Neural cell (in vitro differentiated cells): ENCODE results near the gene AIPL1. TPM values are rescaled to one million over a fixed set of nuclear protein-coding genes. Genes with fewer than 3 reads are reported as not detected.

ENCODE experiments used
- H2AFZ ChIP-seq: fragments of 200-600, 300-800 bp; sonication (generic), shearing (Covaris generic); 2 replicates; pipeline ENCODE4 v1.6.0; 2014; ENCODE audit warnings: low read depth, mild to moderate bottlenecking, antibody characterized with exemption, low read length, moderate library complexity
- H3F3A ChIP-seq: fragments of 200-600 bp; shearing (Covaris generic); 2 replicates; pipeline ENCODE4 v1.6.1; 2016; ENCODE audit warnings: mild to moderate bottlenecking, moderate library complexity, mixed read lengths, antibody characterized with exemption, low read length; ENCODE audit not compliant: insufficient read depth, poor library complexity, severe bottlenecking
- H3K27ac ChIP-seq: fragments of 200-600, 300-800 bp; sonication (generic), shearing (Covaris generic); 2 replicates; pipeline ENCODE4 v1.5.1; 2014; ENCODE audit warnings: mild to moderate bottlenecking, low read length, moderate library complexity
- H3K27me3 ChIP-seq: fragments of 300-800, 200-600 bp; sonication (generic), shearing (Covaris generic); 2 replicates; pipeline ENCODE4 v1.6.0; 2014; ENCODE audit warnings: mild to moderate bottlenecking, low read depth, low read length, moderate library complexity; ENCODE audit not compliant: insufficient read depth
- H3K36me3 ChIP-seq: fragments of 300-800, 200-600 bp; sonication (generic), shearing (Covaris generic); 2 replicates; pipeline ENCODE4 v1.5.1; 2014; ENCODE audit warnings: mild to moderate bottlenecking, antibody characterized with exemption, low read length, moderate library complexity; ENCODE audit not compliant: insufficient read depth
- H3K4me2 ChIP-seq: fragments of 300-800, 200-600 bp; sonication (generic), shearing (Covaris generic); 2 replicates; pipeline ENCODE4 v1.6.0; 2014; ENCODE audit warnings: mild to moderate bottlenecking, low read length
- H3K4me3 ChIP-seq: fragments of 300-800, 200-600 bp; sonication (generic), shearing (Covaris generic); 2 replicates; pipeline ENCODE4 v1.5.1; 2014; ENCODE audit warnings: mild to moderate bottlenecking, low read length, moderate library complexity
- H3K79me2 ChIP-seq: fragments of 200-600 bp; shearing (Covaris generic); replicated peaks from 2 replicates; pipeline ENCODE4 v1.6.0; 2014; ENCODE audit warnings: mild to moderate bottlenecking, low read length, moderate library complexity; ENCODE audit not compliant: insufficient read depth
- H3K9ac ChIP-seq: fragments of 300-800, 200-600 bp; sonication (generic), shearing (Covaris generic); 2 replicates; pipeline ENCODE4 v1.6.1; 2016; ENCODE audit warnings: mild to moderate bottlenecking, low read length, mixed read lengths
- H3K9me2 ChIP-seq: fragments of 200-600 bp; shearing (Covaris generic); 2 replicates; pipeline ENCODE4 v1.6.1; 2016; ENCODE audit warnings: mild to moderate bottlenecking, low read length, mixed read lengths; ENCODE audit not compliant: insufficient read depth
- H3K9me3 ChIP-seq: fragments of 200-600, 300-800 bp; sonication (generic), shearing (Covaris generic); 2 replicates; pipeline ENCODE4 v1.6.1; 2016; ENCODE audit warnings: mild to moderate bottlenecking, mixed run types, low read length, moderate library complexity, mixed read lengths
- H4K20me1 ChIP-seq: fragments of 200-600 bp; shearing (Covaris generic); 2 replicates; pipeline ENCODE4 v1.6.1; 2016; ENCODE audit warnings: mild to moderate bottlenecking, mixed run types; ENCODE audit not compliant: insufficient read depth
- CTCF ChIP-seq: fragments of 450-650 bp; IDR thresholded peaks from 2 replicates; pipeline ENCODE4 v1.5.1; 2014; ENCODE audit warnings: antibody characterized with exemption, mild to moderate bottlenecking, moderate library complexity; ENCODE audit not compliant: poor library complexity, severe bottlenecking
- EP300 ChIP-seq: fragments of 450-650 bp; conservative IDR thresholded peaks from 2 replicates; pipeline ENCODE4 v1.6.1; 2014; ENCODE audit warnings: antibody characterized with exemption, mild to moderate bottlenecking, moderate library complexity; ENCODE audit not compliant: poor library complexity, severe bottlenecking
- EZH2 ChIP-seq: fragments of 200-600, 300-800 bp; shearing (Covaris generic), sonication (generic); IDR thresholded peaks from 2 replicates; pipeline ENCODE4 v1.6.1; 2014; ENCODE audit warnings: antibody characterized with exemption, low read length, borderline replicate concordance, mild to moderate bottlenecking; ENCODE audit not compliant: insufficient read depth, poor library complexity, severe bottlenecking
- MXI1 ChIP-seq: fragments of 450-650 bp; conservative IDR thresholded peaks from 2 replicates; pipeline ENCODE4 v1.6.1; 2014; ENCODE audit warnings: antibody characterized with exemption, mild to moderate bottlenecking; ENCODE audit not compliant: poor library complexity, severe bottlenecking
- POLR2AphosphoS5 ChIP-seq: IDR thresholded peaks from 2 replicates; pipeline ENCODE4 v1.6.1; 2012
- RAD21 ChIP-seq: fragments of 450-650 bp; conservative IDR thresholded peaks from 2 replicates; pipeline ENCODE4 v1.6.1; 2014; ENCODE audit warnings: antibody characterized with exemption, mild to moderate bottlenecking, moderate library complexity
- REST ChIP-seq: IDR thresholded peaks from 2 replicates; pipeline ENCODE4 v1.6.1; 2012; ENCODE audit warnings: borderline replicate concordance
- SMC3 ChIP-seq: fragments of 450-650 bp; conservative IDR thresholded peaks from 2 replicates; pipeline ENCODE4 v1.6.1; 2014; ENCODE audit warnings: antibody characterized with exemption, mild to moderate bottlenecking, moderate library complexity; ENCODE audit not compliant: poor library complexity
- TAF1 ChIP-seq: IDR thresholded peaks from 2 replicates; pipeline ENCODE4 v1.6.1; 2012; ENCODE audit warnings: low read depth
- polyA plus RNA-seq: library from polyadenylated mRNA; depleted of rRNA; stranded (reverse); fragments of >200 nt; gene quantifications from 2 replicates; pipeline ENCODE4 v1.2.3, GENCODE V29; 2014

Gene AIPL1
- polyA plus RNA-seq, 1 donor from 2014 or later = not detected

DNA sequence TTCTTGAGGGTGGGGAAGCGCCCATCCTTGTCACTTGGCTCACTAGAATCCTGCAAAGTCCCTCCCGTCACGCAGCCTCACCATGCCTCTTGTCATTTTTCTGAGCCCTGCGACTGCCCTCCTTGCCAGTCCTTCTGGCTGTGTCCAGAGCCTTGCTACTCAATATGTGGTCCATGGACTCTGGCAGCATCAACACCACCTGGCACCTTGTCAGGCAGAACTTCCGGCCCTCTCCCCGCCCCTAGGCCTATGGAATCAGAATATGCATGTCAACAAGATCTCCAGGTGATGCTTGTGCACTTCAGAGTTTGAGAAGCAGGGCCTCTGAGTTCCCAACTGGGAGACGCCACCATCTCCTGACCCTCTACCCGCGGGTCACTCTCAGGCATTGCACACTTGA, 21.4 kb upstream of the AIPL1 start:
- no peak overlapping the region for H3K27ac ChIP-seq
- H4K20me1 ChIP-seq = no peaks in the 10 kb centered on the region
- H3K9me3 ChIP-seq = no peaks in the 10 kb centered on the region
- no peaks in the 10 kb centered on the region for H3K9me2 ChIP-seq
- H3K27me3 ChIP-seq = no peaks in the 10 kb centered on the region
- H3K36me3 ChIP-seq = no peaks in the 10 kb centered on the region
- TF ChIP-seq RAD21 (no peak), POLR2AphosphoS5 (no peak), CTCF (no peak), EP300 (no peak), TAF1 (no peak), REST (no peak), MXI1 (no peak), EZH2 (no peak), SMC3 (no peak)
- H3F3A ChIP-seq = no peaks in the 10 kb centered on the region
- H3K4me2 ChIP-seq = no peak overlapping the region
- H3K4me3 ChIP-seq = no peak overlapping the region
- no peaks in the 10 kb centered on the region for H3K79me2 ChIP-seq
- H2AFZ ChIP-seq = no peak overlapping the region
- no peak overlapping the region for H3K9ac ChIP-seq

- Histone ChIP-seq H3K9ac (no peak overlapping the region), H3K9me3 (no peaks in the 10 kb centered on the region), H3K79me2 (no peaks in the 10 kb centered on the region), H4K20me1 (no peaks in the 10 kb centered on the region), H3F3A (no peaks in the 10 kb centered on the region), H3K9me2 (no peaks in the 10 kb centered on the region), H3K4me3 (no peak overlapping the region), H3K4me2 (no peak overlapping the region), H2AFZ (no peak overlapping the region), H3K36me3 (no peaks in the 10 kb centered on the region), H3K27ac (no peak overlapping the region), H3K27me3 (no peaks in the 10 kb centered on the region)
- TF ChIP-seq RAD21 (no peak), EZH2 (no peak), MXI1 (no peak), CTCF (no peak), REST (no peak), EP300 (no peak), SMC3 (no peak), POLR2AphosphoS5 (no peak), TAF1 (no peak)
These were observed 20.4 kb upstream of the AIPL1 start for GRCh38 chr17:6455321-6455705.
